PC-9 (cell line): ENCODE measurements around the gene MYO1C.

Experiments
- CTCF ChIP-seq: fragments of 200-600 bp; sonication (generic); conservative IDR thresholded peaks from 2 replicates; pipeline ENCODE4 v1.6.1; 2017; ENCODE audit warnings: mixed run types, antibody characterized with exemption, mild to moderate bottlenecking, moderate library complexity
- EZH2 ChIP-seq: fragments of 200-600 bp; sonication (generic); IDR thresholded peaks from 2 replicates; pipeline ENCODE4 v1.8.0; 2017; ENCODE audit warnings: antibody characterized with exemption, low read depth

GRCh38 chr17:1447052-1447451 lies 45.4 kb downstream of the MYO1C start:
- TF ChIP-seq CTCF (no peak), EZH2 (no peak)
